IMR-90 (cell line): ENCODE measurements around the gene ABTB2. TPM values are rescaled to one million over a fixed set of nuclear protein-coding genes. Genes with fewer than 3 reads are reported as not detected.

Experiments
- ATAC-seq: fragments of 200-7000 bp; cut with Tn5 transposase; 2 replicates; pipeline ENCODE4 v1.9.1; 2020; ENCODE audit warnings: low read depth, mild to moderate bottlenecking, moderate library complexity
- BruUV-seq: library from RNA; stranded (reverse); fragments of 400-500 nt; replicated peaks from 2 replicates; lab custom pipeline; 2021; lab: Mats Ljungman, UMichigan
- CTCF ChIA-PET: fragments of 300-600 bp; formaldehyde crosslinking; extraction: SDS; loops from one replicate; lab custom pipeline; 2021; ENCODE audit warnings: antibody characterized with exemption; lab: Yijun Ruan, JAX
- POLR2A ChIA-PET: fragments of 300-600 bp; sonication (Branson Sonifier 250); formaldehyde crosslinking; loops from one replicate; lab custom pipeline; 2022; ENCODE audit warnings: antibody characterized with exemption; ENCODE audit not compliant: unreplicated experiment; lab: Charles Lee
- DNase-seq: peaks from one replicate; pipeline ENCODE4 v3.0.0; 2013
- H2AFZ ChIP-seq: replicated peaks from 2 replicates; pipeline ENCODE3; 2013; ENCODE audit warnings: low read length, mild to moderate bottlenecking; ENCODE audit not compliant: poor library complexity
- H2AK5ac ChIP-seq: 2 replicates; pipeline ENCODE4 v1.6.1; 2013; ENCODE audit warnings: low read depth, low read length, inconsistent platforms
- H2AK9ac ChIP-seq: replicated peaks from 2 replicates; pipeline ENCODE3; 2013; ENCODE audit warnings: mild to moderate bottlenecking, low read depth, low read length, moderate library complexity; ENCODE audit not compliant: poor library complexity
- H2BK120ac ChIP-seq: 2 replicates; pipeline ENCODE4 v1.6.1; 2013; ENCODE audit warnings: low read depth, low read length, inconsistent platforms
- H2BK15ac ChIP-seq: 3 replicates; pipeline ENCODE4 v1.6.1; 2013; ENCODE audit warnings: low read depth, low read length, inconsistent platforms
- H2BK20ac ChIP-seq: 2 replicates; pipeline ENCODE4 v1.6.1; 2013; ENCODE audit warnings: low read depth, mild to moderate bottlenecking, inconsistent platforms, low read length, moderate library complexity
- H2BK5ac ChIP-seq: 2 replicates; pipeline ENCODE4 v1.6.1; 2013; ENCODE audit warnings: mild to moderate bottlenecking, low read depth, low read length, inconsistent platforms; ENCODE audit not compliant: poor library complexity, severe bottlenecking
- H3K14ac ChIP-seq: replicated peaks from 2 replicates; pipeline ENCODE4 v1.6.1; 2013; ENCODE audit warnings: low read depth, low read length, inconsistent platforms
- H3K18ac ChIP-seq: 2 replicates; pipeline ENCODE4 v1.6.1; 2013; ENCODE audit warnings: low read depth, low read length, control low read depth
- H3K23ac ChIP-seq: 2 replicates; pipeline ENCODE4 v1.6.1; 2013; ENCODE audit warnings: low read depth, low read length, inconsistent platforms
- H3K27ac ChIP-seq: 2 replicates; pipeline ENCODE4 v1.5.1; 2013; ENCODE audit warnings: mild to moderate bottlenecking, control low read depth, low read length; ENCODE audit not compliant: insufficient read depth
- H3K27me3 ChIP-seq: 2 replicates; pipeline ENCODE4 v1.6.1; 2013; ENCODE audit warnings: low read length; ENCODE audit not compliant: control insufficient read depth, insufficient read depth
- H3K36me3 ChIP-seq: 2 replicates; pipeline ENCODE4 v1.6.1; 2013; ENCODE audit warnings: low read length, mixed read lengths; ENCODE audit not compliant: control insufficient read depth, insufficient read depth
- H3K4ac ChIP-seq: 2 replicates; pipeline ENCODE4 v1.6.1; 2013; ENCODE audit warnings: low read depth, low read length, inconsistent platforms
- H3K4me1 ChIP-seq: 2 replicates; pipeline ENCODE4 v1.6.1; 2013; ENCODE audit warnings: low read length, mixed read lengths; ENCODE audit not compliant: control insufficient read depth, insufficient read depth
- H3K4me2 ChIP-seq: 2 replicates; pipeline ENCODE4 v1.6.1; 2013; ENCODE audit warnings: low read depth, mild to moderate bottlenecking, control low read depth, low read length, moderate library complexity
- H3K4me3 ChIP-seq: 2 replicates; pipeline ENCODE4 v1.5.1; 2013; ENCODE audit warnings: low read depth, mild to moderate bottlenecking, control low read depth, low read length, moderate library complexity; ENCODE audit not compliant: insufficient read depth
- H3K56ac ChIP-seq: 2 replicates; pipeline ENCODE4 v1.6.1; 2013; ENCODE audit warnings: low read length, inconsistent platforms; ENCODE audit not compliant: insufficient read depth; ENCODE audit errors: extremely low read depth
- H3K79me1 ChIP-seq, 2 experiments: 2 replicates each; pipeline ENCODE4 v1.6.1; 2013; ENCODE audit warnings: low read length in 2 of 2, inconsistent platforms in 1 of 2, low read depth in 1 of 2
- H3K9ac ChIP-seq: 2 replicates; pipeline ENCODE4 v1.6.1; 2013; ENCODE audit warnings: low read depth, low read length, control low read depth
- H3K9me1 ChIP-seq: 2 replicates; pipeline ENCODE4 v1.6.1; 2013; ENCODE audit warnings: low read length, inconsistent platforms; ENCODE audit not compliant: insufficient read depth
- H3K9me3 ChIP-seq: 2 replicates; pipeline ENCODE4 v1.6.1; 2013; ENCODE audit warnings: low read length; ENCODE audit not compliant: control insufficient read depth, insufficient read depth
- H4K20me1 ChIP-seq: 2 replicates; pipeline ENCODE4 v1.6.1; 2013; ENCODE audit warnings: low read length, inconsistent platforms; ENCODE audit not compliant: insufficient read depth
- H4K5ac ChIP-seq: 2 replicates; pipeline ENCODE4 v1.6.1; 2013; ENCODE audit warnings: mild to moderate bottlenecking, low read depth, low read length, control low read depth
- H4K8ac ChIP-seq, 2 experiments: 2 replicates each; pipeline ENCODE4 v1.6.1; 2013; ENCODE audit warnings: low read depth in 2 of 2, low read length in 2 of 2, control low read depth in 1 of 2, inconsistent platforms in 1 of 2
- H4K91ac ChIP-seq: 2 replicates; pipeline ENCODE4 v1.6.1; 2013; ENCODE audit warnings: low read depth, low read length, inconsistent platforms; ENCODE audit not compliant: insufficient read depth
- BHLHE40 ChIP-seq: fragments of 150-350 bp; IDR thresholded peaks from 2 replicates; pipeline ENCODE4 v1.6.1; 2016; ENCODE audit warnings: mild to moderate bottlenecking, low read depth, low read length
- CEBPB ChIP-seq: IDR thresholded peaks from 2 replicates; pipeline ENCODE4 v1.6.1; 2012; ENCODE audit warnings: low read depth, low read length, improper control_type of control experiment
- MXI1 ChIP-seq: IDR thresholded peaks from 2 replicates; pipeline ENCODE4 v1.6.1; 2012; ENCODE audit warnings: low read depth, mild to moderate bottlenecking, low read length, moderate library complexity, borderline replicate concordance
- RAD21 ChIP-seq: IDR thresholded peaks from 2 replicates; pipeline ENCODE4 v1.6.1; 2012; ENCODE audit warnings: low read length, improper control_type of control experiment
- USF2 ChIP-seq: fragments of 150-350 bp; IDR thresholded peaks from 2 replicates; pipeline ENCODE4 v1.6.1; 2017; ENCODE audit warnings: mild to moderate bottlenecking, antibody characterized with exemption, low read length, low read depth
- WGBS, 2 experiments: methylation state at CpG; one replicate each; pipeline versions ENCODE4 v1.1.5 to v1.1.7; 2013; ENCODE audit warnings: missing lambda C conversion rate in 2 of 2; ENCODE audit not compliant: insufficient read length in 1 of 2; ENCODE audit errors: extremely low coverage in 2 of 2; 5-methylcytosine and 5-hydroxymethylcytosine counted together
- dilution Hi-C: fragments of 300-500 bp; cut with HindIII; formaldehyde crosslinking; loops from one replicate; pipeline ENCODE4 v1.14.3; 2018; ENCODE audit warnings: low sequenced_read_pairs; ENCODE audit not compliant: unreplicated experiment
- in situ Hi-C: fragments of 300-500 bp; cut with MboI; formaldehyde crosslinking; loops from 3 replicates; pipeline ENCODE4 v1.14.3; 2019; ENCODE audit warnings: low sequenced_read_pairs, inconsistent platforms, mixed read lengths
- intact Hi-C: fragments of 100-400 bp; cut with micrococcal nuclease; formaldehyde crosslinking; loops from 2 replicates; pipeline ENCODE4 v1.10.0; 2022
- polyA plus RNA-seq, 3 experiments: library from polyadenylated mRNA; depleted of rRNA; stranded (reverse); fragments of >200 nt; gene quantifications; 2 replicates each; pipeline ENCODE4 v1.2.3, GENCODE V29; 2012; ENCODE audit warnings: low replicate concordance in 1 of 3
- total RNA-seq: library from RNA; depleted of rRNA; stranded (reverse); fragments of >200 nt; gene quantifications from 2 replicates; pipeline ENCODE4 v1.2.3, GENCODE V29; 2012
- TF ChIP-seq, protein P1 (sequence below): fragments of 150-350 bp; IDR thresholded peaks from 2 replicates; pipeline ENCODE4 v1.6.1; 2016; ENCODE audit warnings: low read depth, mild to moderate bottlenecking, low read length, moderate library complexity, borderline replicate concordance
- TF ChIP-seq, protein P2 (sequence below): conservative IDR thresholded peaks from 2 replicates; pipeline ENCODE4 v1.5.1; 2012; ENCODE audit warnings: mild to moderate bottlenecking, low read depth, low read length, improper control_type of control experiment

Gene ABTB2
- total and polyA plus RNA-seq, 2 of the 4 experiments (the other 2 are of a cell fraction), result 0.18 to 2.0 TPM

GRCh38 chr11:34341931-34342533 is 15.8 kb downstream of the ABTB2 start (continued):
- TF ChIP-seq, protein P1, sequence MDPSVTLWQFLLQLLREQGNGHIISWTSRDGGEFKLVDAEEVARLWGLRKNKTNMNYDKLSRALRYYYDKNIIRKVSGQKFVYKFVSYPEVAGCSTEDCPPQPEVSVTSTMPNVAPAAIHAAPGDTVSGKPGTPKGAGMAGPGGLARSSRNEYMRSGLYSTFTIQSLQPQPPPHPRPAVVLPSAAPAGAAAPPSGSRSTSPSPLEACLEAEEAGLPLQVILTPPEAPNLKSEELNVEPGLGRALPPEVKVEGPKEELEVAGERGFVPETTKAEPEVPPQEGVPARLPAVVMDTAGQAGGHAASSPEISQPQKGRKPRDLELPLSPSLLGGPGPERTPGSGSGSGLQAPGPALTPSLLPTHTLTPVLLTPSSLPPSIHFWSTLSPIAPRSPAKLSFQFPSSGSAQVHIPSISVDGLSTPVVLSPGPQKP, result no peak

- H4K91ac ChIP-seq, result no peak overlapping the region
- peaks cover 20% of the 10 kb centered on the region for H3K4me1 ChIP-seq
- H3K9me1 ChIP-seq, result peaks cover 30% of the 10 kb centered on the region
- no TSS peak for BruUV-seq
- H2BK15ac ChIP-seq, result no peak overlapping the region
- H3K23ac ChIP-seq, result no peak overlapping the region
- no peaks in the 10 kb centered on the region for H3K79me1 ChIP-seq
- CTCF ChIA-PET, result no interaction called here
- no peak overlapping the region for H3K18ac ChIP-seq
- H2BK20ac ChIP-seq, result no peak overlapping the region
- no peak overlapping the region for H2BK120ac ChIP-seq
- H4K5ac ChIP-seq, result no peak overlapping the region
- POLR2A ChIA-PET, result no interaction called here
- in situ Hi-C loops (no loop called here), dilution Hi-C loops (loop anchor here (25.0 kb wide), 1 partner anchor 154 kb away; no protein-coding TSS in a partner anchor), intact Hi-C loops (no loop called here)
- H4K20me1 ChIP-seq, result peaks cover 10% of the 10 kb centered on the region; the same call in 1 of the 2 replicates
- TF ChIP-seq BHLHE40, result no peak
- no peak for TF ChIP-seq RAD21
- TF ChIP-seq USF2, result no peak
- TF ChIP-seq, protein P2, sequence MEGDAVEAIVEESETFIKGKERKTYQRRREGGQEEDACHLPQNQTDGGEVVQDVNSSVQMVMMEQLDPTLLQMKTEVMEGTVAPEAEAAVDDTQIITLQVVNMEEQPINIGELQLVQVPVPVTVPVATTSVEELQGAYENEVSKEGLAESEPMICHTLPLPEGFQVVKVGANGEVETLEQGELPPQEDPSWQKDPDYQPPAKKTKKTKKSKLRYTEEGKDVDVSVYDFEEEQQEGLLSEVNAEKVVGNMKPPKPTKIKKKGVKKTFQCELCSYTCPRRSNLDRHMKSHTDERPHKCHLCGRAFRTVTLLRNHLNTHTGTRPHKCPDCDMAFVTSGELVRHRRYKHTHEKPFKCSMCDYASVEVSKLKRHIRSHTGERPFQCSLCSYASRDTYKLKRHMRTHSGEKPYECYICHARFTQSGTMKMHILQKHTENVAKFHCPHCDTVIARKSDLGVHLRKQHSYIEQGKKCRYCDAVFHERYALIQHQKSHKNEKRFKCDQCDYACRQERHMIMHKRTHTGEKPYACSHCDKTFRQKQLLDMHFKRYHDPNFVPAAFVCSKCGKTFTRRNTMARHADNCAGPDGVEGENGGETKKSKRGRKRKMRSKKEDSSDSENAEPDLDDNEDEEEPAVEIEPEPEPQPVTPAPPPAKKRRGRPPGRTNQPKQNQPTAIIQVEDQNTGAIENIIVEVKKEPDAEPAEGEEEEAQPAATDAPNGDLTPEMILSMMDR, result no peak
- TF ChIP-seq MXI1, result no peak
- TF ChIP-seq CEBPB, result no peak
- TF ChIP-seq, protein P1, result no peak
- H2BK5ac ChIP-seq, result no peak overlapping the region
- H2AK9ac ChIP-seq, result no peak overlapping the region
- H3K36me3 ChIP-seq, result no peaks in the 10 kb centered on the region
- no peaks in the 10 kb centered on the region for H3K9me3 ChIP-seq
- no peak overlapping the region for H3K4me3 ChIP-seq
- no peak overlapping the region for H4K8ac ChIP-seq
- ATAC-seq (no peak), DNase-seq (no peak)
- H2AK5ac ChIP-seq, result no peak overlapping the region
- H3K4me2 ChIP-seq, result no peak overlapping the region
- WGBS, 2 experiments, result no CpG with 5 or more reads among the region's 3 CpGs
- H3K56ac ChIP-seq, result no peak overlapping the region
- no peak overlapping the region for H3K14ac ChIP-seq
- no peak overlapping the region for H3K9ac ChIP-seq
- no peak overlapping the region for H3K4ac ChIP-seq
- no peak overlapping the region for H2AFZ ChIP-seq
- H3K27ac ChIP-seq, result no peak overlapping the region
- peaks cover 14% of the 10 kb centered on the region for H3K27me3 ChIP-seq
These were observed 16.7 kb downstream of the ABTB2 start for GRCh38 chr11:34341096-34341495.
